Loucy (cell line): ENCODE measurements around the gene LRTM1.

Experiments used
- EZH2phosphoT487 ChIP-seq: fragments of 200-600 bp; IDR thresholded peaks from 2 replicates; pipeline ENCODE4 v1.6.1; 2018; ENCODE audit warnings: antibody characterized with exemption, mild to moderate bottlenecking, moderate library complexity, borderline replicate concordance
- TF ChIP-seq, protein P1 (sequence below): fragments of 200-600 bp; sonication (generic); conservative IDR thresholded peaks from 2 replicates; pipeline ENCODE4 v1.5.1; 2014; ENCODE audit warnings: mild to moderate bottlenecking, antibody characterized with exemption, low read length

DNA sequence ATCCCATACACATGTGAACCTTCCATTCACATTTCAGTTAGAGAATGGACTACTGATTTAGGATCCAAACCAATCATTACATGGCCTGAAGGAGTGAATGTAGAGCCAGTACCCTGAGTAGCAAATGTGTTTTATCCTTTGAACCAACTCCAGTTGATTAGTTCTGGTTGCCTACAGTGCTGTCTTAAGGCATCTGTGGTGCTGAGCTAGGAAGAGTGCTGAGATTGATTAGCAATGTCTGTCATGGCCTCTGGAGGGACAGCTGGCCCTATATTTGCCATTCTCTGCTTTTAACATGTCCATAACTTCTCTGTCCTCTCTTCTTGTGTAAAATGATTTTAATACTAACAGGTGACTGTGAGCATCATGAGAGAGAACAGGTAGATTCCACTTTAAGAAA, 11.1 kb downstream of the LRTM1 start:
- TF ChIP-seq, protein P1, sequence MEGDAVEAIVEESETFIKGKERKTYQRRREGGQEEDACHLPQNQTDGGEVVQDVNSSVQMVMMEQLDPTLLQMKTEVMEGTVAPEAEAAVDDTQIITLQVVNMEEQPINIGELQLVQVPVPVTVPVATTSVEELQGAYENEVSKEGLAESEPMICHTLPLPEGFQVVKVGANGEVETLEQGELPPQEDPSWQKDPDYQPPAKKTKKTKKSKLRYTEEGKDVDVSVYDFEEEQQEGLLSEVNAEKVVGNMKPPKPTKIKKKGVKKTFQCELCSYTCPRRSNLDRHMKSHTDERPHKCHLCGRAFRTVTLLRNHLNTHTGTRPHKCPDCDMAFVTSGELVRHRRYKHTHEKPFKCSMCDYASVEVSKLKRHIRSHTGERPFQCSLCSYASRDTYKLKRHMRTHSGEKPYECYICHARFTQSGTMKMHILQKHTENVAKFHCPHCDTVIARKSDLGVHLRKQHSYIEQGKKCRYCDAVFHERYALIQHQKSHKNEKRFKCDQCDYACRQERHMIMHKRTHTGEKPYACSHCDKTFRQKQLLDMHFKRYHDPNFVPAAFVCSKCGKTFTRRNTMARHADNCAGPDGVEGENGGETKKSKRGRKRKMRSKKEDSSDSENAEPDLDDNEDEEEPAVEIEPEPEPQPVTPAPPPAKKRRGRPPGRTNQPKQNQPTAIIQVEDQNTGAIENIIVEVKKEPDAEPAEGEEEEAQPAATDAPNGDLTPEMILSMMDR, result no peak
- TF ChIP-seq EZH2phosphoT487, result no peak
